Nephron progenitor cell (in vitro differentiated cells): ENCODE data around the gene KIF5C.

Experiments
- DNase-seq: peaks from one replicate; pipeline ENCODE4 v3.0.0; 2021
- H3K27ac Mint-ChIP-seq: 2 replicates; pipeline ENCODE4 v1.8.0; 2021; ENCODE audit warnings: mild to moderate bottlenecking, moderate library complexity, mixed read lengths
- H3K27me3 Mint-ChIP-seq: 2 replicates; pipeline ENCODE4 v1.8.0; 2021; ENCODE audit warnings: mild to moderate bottlenecking, low read depth, mixed read lengths; ENCODE audit not compliant: poor library complexity
- H3K36me3 Mint-ChIP-seq: 2 replicates; pipeline ENCODE4 v1.8.0; 2021; ENCODE audit warnings: low read depth, mixed read lengths
- H3K4me1 Mint-ChIP-seq: 2 replicates; pipeline ENCODE4 v1.8.0; 2021; ENCODE audit warnings: mixed read lengths
- H3K4me3 Mint-ChIP-seq: 2 replicates; pipeline ENCODE4 v1.8.0; 2021; ENCODE audit warnings: mild to moderate bottlenecking, moderate library complexity, mixed read lengths
- H3K9me3 Mint-ChIP-seq: 2 replicates; pipeline ENCODE4 v1.8.0; 2021; ENCODE audit warnings: mild to moderate bottlenecking, moderate library complexity, mixed read lengths
- CTCF ChIP-seq: fragments of 200-600 bp; sonication (generic); IDR thresholded peaks from 2 replicates; pipeline ENCODE4 v1.5.0; 2021; ENCODE audit warnings: antibody characterized with exemption

KIF5C gene

GRCh38 chr2:148907085-148907785 lies 32.2 kb downstream of the KIF5C start:
- peaks cover 6% of the 10 kb centered on the region for H3K27me3 Mint-ChIP-seq
- no peak for TF ChIP-seq CTCF
- peaks cover 50% of the 10 kb centered on the region for H3K4me1 Mint-ChIP-seq
- DNase-seq, result no peak
- H3K4me3 Mint-ChIP-seq, result no peak overlapping the region
- no peak overlapping the region for H3K27ac Mint-ChIP-seq
- H3K9me3 Mint-ChIP-seq, result peaks cover 18% of the 10 kb centered on the region
- peaks cover 30% of the 10 kb centered on the region for H3K36me3 Mint-ChIP-seq

GRCh38 chr2:148909114-148909513 lies 34.1 kb downstream of the KIF5C start:
- no peak for DNase-seq
- Mint-ChIP-seq H3K27me3 (peaks cover 6% of the 10 kb centered on the region), H3K4me1 (peaks cover 31% of the 10 kb centered on the region), H3K9me3 (peaks cover 18% of the 10 kb centered on the region), H3K27ac (peak overlapping the region; percentile 23), H3K4me3 (no peak overlapping the region), H3K36me3 (peaks cover 28% of the 10 kb centered on the region)
- no peak for TF ChIP-seq CTCF

- peaks cover 27% of the 10 kb centered on the region for H3K4me1 Mint-ChIP-seq
- no peak for TF ChIP-seq CTCF
- H3K27ac Mint-ChIP-seq, result no peak overlapping the region
- no peak overlapping the region for H3K4me3 Mint-ChIP-seq
- peaks cover 9% of the 10 kb centered on the region for H3K9me3 Mint-ChIP-seq
- DNase-seq, result no peak
- H3K36me3 Mint-ChIP-seq, result peaks cover 10% of the 10 kb centered on the region
- peaks cover 3% of the 10 kb centered on the region for H3K27me3 Mint-ChIP-seq
Observed at GRCh38 chr2:148913061-148913460, 38.0 kb downstream of the KIF5C start.

GRCh38 chr2:148913492-148913891 lies 38.5 kb downstream of the KIF5C start:
- no peak overlapping the region for H3K27ac Mint-ChIP-seq
- no peak overlapping the region for H3K4me3 Mint-ChIP-seq
- peaks cover 13% of the 10 kb centered on the region for H3K9me3 Mint-ChIP-seq
- TF ChIP-seq CTCF, result no peak
- H3K36me3 Mint-ChIP-seq, result peaks cover 15% of the 10 kb centered on the region
- H3K4me1 Mint-ChIP-seq, result peaks cover 24% of the 10 kb centered on the region
- H3K27me3 Mint-ChIP-seq, result peaks cover 3% of the 10 kb centered on the region
- DNase-seq, result no peak

GRCh38 chr2:148914463-148914862 lies 39.4 kb downstream of the KIF5C start:
- peaks cover 3% of the 10 kb centered on the region for H3K27me3 Mint-ChIP-seq
- H3K4me3 Mint-ChIP-seq, result no peak overlapping the region
- DNase-seq, result no peak
- peaks cover 22% of the 10 kb centered on the region for H3K9me3 Mint-ChIP-seq
- H3K27ac Mint-ChIP-seq, result no peak overlapping the region
- no peak for TF ChIP-seq CTCF
- H3K4me1 Mint-ChIP-seq, result peaks cover 14% of the 10 kb centered on the region
- peaks cover 23% of the 10 kb centered on the region for H3K36me3 Mint-ChIP-seq

GRCh38 chr2:148917431-148917830 lies 42.4 kb downstream of the KIF5C start:
- H3K4me3 Mint-ChIP-seq, result no peak overlapping the region
- H3K27me3 Mint-ChIP-seq, result no peaks in the 10 kb centered on the region
- H3K9me3 Mint-ChIP-seq, result peaks cover 22% of the 10 kb centered on the region
- no peak for DNase-seq
- no peak overlapping the region for H3K27ac Mint-ChIP-seq
- no peaks in the 10 kb centered on the region for H3K4me1 Mint-ChIP-seq
- H3K36me3 Mint-ChIP-seq, result peaks cover 23% of the 10 kb centered on the region
- no peak for TF ChIP-seq CTCF
